ENCODE data around the gene CSN1S1. TPM values are rescaled to one million over a fixed set of nuclear protein-coding genes. Genes with fewer than 3 reads are reported as not detected.

CSN1S1 gene
- total and polyA plus RNA-seq, 2 of the 13 experiments (the other 11 are each of a cell fraction or from before 2014, with no cell fraction given): not detected

DNA sequence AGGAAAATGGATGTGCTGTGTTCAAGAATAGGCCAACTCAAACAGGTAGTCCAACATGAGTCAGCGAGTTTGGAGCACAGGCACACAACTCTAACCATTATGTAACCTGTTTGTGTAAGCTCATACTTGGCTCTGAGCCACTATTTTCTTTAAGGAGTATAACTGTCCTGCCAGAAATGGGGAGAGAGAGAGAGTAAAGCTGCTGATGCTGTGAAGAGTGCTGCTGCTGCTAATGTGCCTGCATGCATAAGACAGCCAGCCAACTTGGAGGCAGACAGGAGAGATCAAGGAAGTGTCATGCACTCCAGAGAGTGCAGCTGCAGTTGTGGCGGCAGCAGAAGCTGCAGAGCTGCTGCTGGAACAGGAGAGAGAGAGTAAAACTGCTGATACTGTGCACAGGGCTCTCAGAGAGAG is 53.2 kb downstream of the CSN1S1 start (continued):
- TF ChIP-seq ZNF503 (CRISPR knock-in tag; IDR thresholded peaks at IDR 0.05) (0 out of 2 replicates have a peak, but pooled peaks have one; percentile 41), POGK (CRISPR knock-in tag; conservative IDR thresholded peaks at IDR 0.05) (no peak), ZNF136 (CRISPR knock-in tag; IDR thresholded peaks at IDR 0.05; ENCODE audit: low read depth) (no peak), ZNF34 (CRISPR knock-in tag; IDR thresholded peaks at IDR 0.05; ENCODE audit: borderline replicate concordance) (no peak), ZNF513 (CRISPR knock-in tag; conservative IDR thresholded peaks at IDR 0.05) (no peak), POLR2G (IDR thresholded peaks at IDR 0.05; ENCODE audit: low read depth, low read length) (no peak), ZNF343 (CRISPR knock-in tag; IDR thresholded peaks at IDR 0.05) (no peak), NCOA1 (CRISPR knock-in tag; IDR thresholded peaks at IDR 0.05) (no peak), HDAC6 (IDR thresholded peaks at IDR 0.05; ENCODE audit: low read depth, low read length) (no peak), ZSCAN12 (CRISPR knock-in tag; IDR thresholded peaks at IDR 0.05) (no peak), ZNF567 (CRISPR knock-in tag; IDR thresholded peaks at IDR 0.05; ENCODE audit: borderline replicate concordance) (no peak), KAT2B (IDR thresholded peaks at IDR 0.05; ENCODE audit: borderline replicate concordance, low read depth, low read length) (no peak), MAFF (IDR thresholded peaks at IDR 0.05; ENCODE audit: low read depth, low read length) (peak; percentile 79), ZNF558 (CRISPR knock-in tag; IDR thresholded peaks at IDR 0.05; ENCODE audit: borderline replicate concordance) (no peak), CCDC6 (CRISPR knock-in tag; IDR thresholded peaks at IDR 0.05) (no peak), NFYC (CRISPR knock-in tag; IDR thresholded peaks at IDR 0.05) (no peak), MED1 (CRISPR knock-in tag; IDR thresholded peaks at IDR 0.05) (peak; percentile 60), KDM2A (CRISPR knock-in tag; IDR thresholded peaks at IDR 0.05; ENCODE audit: borderline replicate concordance, low read depth) (no peak), TCF7 (IDR thresholded peaks at IDR 0.05; ENCODE audit: low read depth) (no peak), ZNF276 (CRISPR knock-in tag; IDR thresholded peaks at IDR 0.05; ENCODE audit: low read depth) (no peak)
- TF ChIP-seq, protein P1, sequence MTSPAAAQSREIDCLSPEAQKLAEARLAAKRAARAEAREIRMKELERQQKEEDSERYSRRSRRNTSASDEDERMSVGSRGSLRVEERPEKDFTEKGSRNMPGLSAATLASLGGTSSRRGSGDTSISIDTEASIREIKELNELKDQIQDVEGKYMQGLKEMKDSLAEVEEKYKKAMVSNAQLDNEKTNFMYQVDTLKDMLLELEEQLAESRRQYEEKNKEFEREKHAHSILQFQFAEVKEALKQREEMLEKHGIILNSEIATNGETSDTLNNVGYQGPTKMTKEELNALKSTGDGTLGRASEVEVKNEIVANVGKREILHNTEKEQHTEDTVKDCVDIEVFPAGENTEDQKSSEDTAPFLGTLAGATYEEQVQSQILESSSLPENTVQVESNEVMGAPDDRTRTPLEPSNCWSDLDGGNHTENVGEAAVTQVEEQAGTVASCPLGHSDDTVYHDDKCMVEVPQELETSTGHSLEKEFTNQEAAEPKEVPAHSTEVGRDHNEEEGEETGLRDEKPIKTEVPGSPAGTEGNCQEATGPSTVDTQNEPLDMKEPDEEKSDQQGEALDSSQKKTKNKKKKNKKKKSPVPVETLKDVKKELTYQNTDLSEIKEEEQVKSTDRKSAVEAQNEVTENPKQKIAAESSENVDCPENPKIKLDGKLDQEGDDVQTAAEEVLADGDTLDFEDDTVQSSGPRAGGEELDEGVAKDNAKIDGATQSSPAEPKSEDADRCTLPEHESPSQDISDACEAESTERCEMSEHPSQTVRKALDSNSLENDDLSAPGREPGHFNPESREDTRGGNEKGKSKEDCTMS (CRISPR knock-in tag; conservative IDR thresholded peaks at IDR 0.05): no peak

Data from HepG2 (cell line).